Endodermal cell (in vitro differentiated cells): ENCODE measurements around the gene ZNF839. TPM values are rescaled to one million over a fixed set of nuclear protein-coding genes. Genes with fewer than 3 reads are reported as not detected.

Experiments
- DNase-seq: peaks from one replicate; pipeline ENCODE4 v3.0.0-alpha.2; 2017
- H3K27ac ChIP-seq: 2 replicates; pipeline ENCODE4 v1.5.1; 2013; ENCODE audit warnings: mild to moderate bottlenecking, low read depth, low read length, moderate library complexity
- H3K27me3 ChIP-seq: 2 replicates; pipeline ENCODE4 v1.6.1; 2013; ENCODE audit warnings: mild to moderate bottlenecking, low read length, moderate library complexity; ENCODE audit not compliant: insufficient read depth, control insufficient read depth, poor library complexity, severe bottlenecking
- H3K36me3 ChIP-seq: 2 replicates; pipeline ENCODE4 v1.7.0; 2013; ENCODE audit warnings: mild to moderate bottlenecking, low read length, moderate library complexity; ENCODE audit not compliant: control insufficient read depth, insufficient read depth
- H3K4me1 ChIP-seq: one replicate; pipeline ENCODE4 v1.7.0; 2013; ENCODE audit warnings: low read length; ENCODE audit not compliant: control insufficient read depth, insufficient read depth
- H3K4me3 ChIP-seq: 2 replicates; pipeline ENCODE4 v1.5.1; 2013; ENCODE audit warnings: mild to moderate bottlenecking, low read length, moderate library complexity
- H3K9ac ChIP-seq: 2 replicates; pipeline ENCODE4 v1.6.1; 2013; ENCODE audit warnings: mild to moderate bottlenecking, low read length, moderate library complexity; ENCODE audit not compliant: poor library complexity, severe bottlenecking; ENCODE audit errors: extremely low read depth
- H3K9me3 ChIP-seq: 2 replicates; pipeline ENCODE4 v1.6.1; 2013; ENCODE audit warnings: mild to moderate bottlenecking, low read length, moderate library complexity; ENCODE audit not compliant: control insufficient read depth
- H3K27ac Mint-ChIP-seq: 2 replicates; pipeline ENCODE4 v1.8.0; 2020; ENCODE audit warnings: mixed read lengths
- H3K27me3 Mint-ChIP-seq: 2 replicates; pipeline ENCODE4 v1.8.0; 2021; ENCODE audit warnings: mild to moderate bottlenecking, mixed read lengths; ENCODE audit not compliant: insufficient read depth
- H3K36me3 Mint-ChIP-seq: 2 replicates; pipeline ENCODE4 v1.8.0; 2020; ENCODE audit warnings: low read depth, mixed read lengths
- H3K4me1 Mint-ChIP-seq: 2 replicates; pipeline ENCODE4 v1.8.0; 2020; ENCODE audit warnings: mixed read lengths
- H3K4me3 Mint-ChIP-seq: 2 replicates; pipeline ENCODE4 v1.8.0; 2020; ENCODE audit warnings: mild to moderate bottlenecking, moderate library complexity, mixed read lengths
- H3K9me3 Mint-ChIP-seq: 2 replicates; pipeline ENCODE4 v1.8.0; 2020; ENCODE audit warnings: mild to moderate bottlenecking, mixed read lengths
- WGBS, 2 experiments: methylation state at CpG; one replicate each; pipeline versions ENCODE4 v1.1.5 to v1.1.7; 2013; ENCODE audit warnings: missing lambda C conversion rate in 2 of 2, mixed read lengths in 1 of 2; ENCODE audit not compliant: insufficient coverage in 1 of 2, insufficient read length in 1 of 2; 5-methylcytosine and 5-hydroxymethylcytosine counted together
- total RNA-seq, 2 donors: library from RNA; stranded (reverse); fragmentation: NEBNext Ultra II Directional in 1 of 2; extraction: Animal tissue kit (Norgen Biotek cat#: 25700) in 1 of 2; gene quantifications; 2 replicates in 1 of 2; 3 replicates in 1 of 2; pipeline ENCODE4 v1.2.1, GENCODE V29; 2021
- TF ChIP-seq, protein P1 (sequence below): fragments of 200-600 bp; sonication (generic); conservative IDR thresholded peaks from 2 replicates; pipeline ENCODE4 v1.5.0; 2021; ENCODE audit warnings: antibody characterized with exemption, mild to moderate bottlenecking

ZNF839 gene
- total RNA-seq, 2 donors from 2014 or later: 16.5 to 19.1 TPM

- no peak overlapping the region for H3K27ac Mint-ChIP-seq
Measured at GRCh38 chr14:102344485-102344884, 24.9 kb downstream of the ZNF839 start.

DNA sequence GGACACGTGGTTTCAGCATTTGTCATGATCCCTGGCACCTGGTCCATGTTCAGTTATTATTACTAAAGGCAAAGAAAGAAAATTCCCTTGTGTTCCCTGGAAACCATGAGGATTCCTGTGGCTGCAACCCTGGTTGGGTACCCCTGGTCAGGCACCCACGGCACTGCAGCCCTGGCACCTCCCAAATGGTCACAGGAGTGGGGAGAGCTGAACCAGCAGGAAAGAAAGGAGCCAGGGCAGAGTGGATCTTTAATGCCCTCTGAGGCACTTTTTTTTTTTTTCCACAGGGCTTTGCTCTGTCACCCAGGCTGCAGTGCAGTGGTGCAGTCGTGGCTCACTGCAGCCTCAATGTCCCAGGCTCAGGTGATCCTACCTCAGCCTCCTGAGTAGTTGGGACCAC is 25.7 kb downstream of the ZNF839 start:
- H3K27ac Mint-ChIP-seq: peak overlapping the region; percentile 52
- no peak overlapping the region for H3K4me3 ChIP-seq
- peaks cover 39% of the 10 kb centered on the region for H3K36me3 ChIP-seq
- no peaks in the 10 kb centered on the region for H3K4me1 Mint-ChIP-seq
- DNase-seq: no peak
- H3K9me3 ChIP-seq: no peaks in the 10 kb centered on the region
- peaks cover 68% of the 10 kb centered on the region for H3K36me3 Mint-ChIP-seq
- no peaks in the 10 kb centered on the region for H3K4me1 ChIP-seq
- TF ChIP-seq, protein P1, sequence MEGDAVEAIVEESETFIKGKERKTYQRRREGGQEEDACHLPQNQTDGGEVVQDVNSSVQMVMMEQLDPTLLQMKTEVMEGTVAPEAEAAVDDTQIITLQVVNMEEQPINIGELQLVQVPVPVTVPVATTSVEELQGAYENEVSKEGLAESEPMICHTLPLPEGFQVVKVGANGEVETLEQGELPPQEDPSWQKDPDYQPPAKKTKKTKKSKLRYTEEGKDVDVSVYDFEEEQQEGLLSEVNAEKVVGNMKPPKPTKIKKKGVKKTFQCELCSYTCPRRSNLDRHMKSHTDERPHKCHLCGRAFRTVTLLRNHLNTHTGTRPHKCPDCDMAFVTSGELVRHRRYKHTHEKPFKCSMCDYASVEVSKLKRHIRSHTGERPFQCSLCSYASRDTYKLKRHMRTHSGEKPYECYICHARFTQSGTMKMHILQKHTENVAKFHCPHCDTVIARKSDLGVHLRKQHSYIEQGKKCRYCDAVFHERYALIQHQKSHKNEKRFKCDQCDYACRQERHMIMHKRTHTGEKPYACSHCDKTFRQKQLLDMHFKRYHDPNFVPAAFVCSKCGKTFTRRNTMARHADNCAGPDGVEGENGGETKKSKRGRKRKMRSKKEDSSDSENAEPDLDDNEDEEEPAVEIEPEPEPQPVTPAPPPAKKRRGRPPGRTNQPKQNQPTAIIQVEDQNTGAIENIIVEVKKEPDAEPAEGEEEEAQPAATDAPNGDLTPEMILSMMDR: no peak
- H3K9ac ChIP-seq: no peak overlapping the region
- H3K27me3 Mint-ChIP-seq: no peaks in the 10 kb centered on the region
- no peak overlapping the region for H3K4me3 Mint-ChIP-seq
- no peaks in the 10 kb centered on the region for H3K27me3 ChIP-seq
- WGBS, 2 experiments: 93% methylated on average over 3 of the region's 3 CpGs
- H3K9me3 Mint-ChIP-seq: no peaks in the 10 kb centered on the region
- H3K27ac ChIP-seq: no peak overlapping the region

More at GRCh38 chr14:102344485-102344884, 24.9 kb downstream of the ZNF839 start:
- H3K9ac ChIP-seq: no peak overlapping the region
- no peaks in the 10 kb centered on the region for H3K4me1 ChIP-seq
- H3K9me3 Mint-ChIP-seq: no peaks in the 10 kb centered on the region
- no peak for DNase-seq
- H3K9me3 ChIP-seq: no peaks in the 10 kb centered on the region
- H3K27me3 ChIP-seq: no peaks in the 10 kb centered on the region
- peaks cover 32% of the 10 kb centered on the region for H3K36me3 ChIP-seq
- no peaks in the 10 kb centered on the region for H3K4me1 Mint-ChIP-seq
- H3K4me3 Mint-ChIP-seq: no peak overlapping the region
- H3K36me3 Mint-ChIP-seq: peaks cover 61% of the 10 kb centered on the region
- no peaks in the 10 kb centered on the region for H3K27me3 Mint-ChIP-seq
- H3K4me3 ChIP-seq: no peak overlapping the region
- 94 to 96% methylated on average over 4 to 5 of the region's 5 CpGs for WGBS, 2 experiments
- H3K27ac ChIP-seq: no peak overlapping the region
- TF ChIP-seq, protein P1: no peak

DNA sequence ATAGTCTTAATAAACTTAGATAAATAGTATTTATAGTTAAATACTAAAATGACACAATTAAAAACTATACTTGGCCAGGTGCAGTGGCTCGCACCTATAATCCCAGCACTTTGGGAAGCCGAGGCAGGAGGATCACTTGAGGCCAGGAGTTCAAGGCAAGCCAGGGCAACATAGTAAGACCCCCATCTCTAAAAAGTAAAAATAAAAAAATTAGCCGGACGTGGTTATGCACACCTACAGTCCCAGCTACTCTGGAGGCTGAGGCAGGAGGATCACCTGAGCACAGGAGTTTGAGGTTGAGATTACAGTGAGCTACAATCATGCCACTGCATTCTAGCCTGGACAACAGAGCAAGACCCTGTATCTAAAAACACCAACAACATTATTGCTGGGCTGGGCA is 27.1 kb downstream of the ZNF839 start:
- WGBS, 2 experiments: 94 to 100% methylated on average over 3 to 4 of the region's 4 CpGs
- H3K9ac ChIP-seq: no peak overlapping the region
- no peaks in the 10 kb centered on the region for H3K4me1 ChIP-seq
- no peaks in the 10 kb centered on the region for H3K4me1 Mint-ChIP-seq
- no peak overlapping the region for H3K4me3 Mint-ChIP-seq
- no peaks in the 10 kb centered on the region for H3K27me3 Mint-ChIP-seq
- H3K9me3 Mint-ChIP-seq: no peaks in the 10 kb centered on the region
- no peak overlapping the region for H3K27ac ChIP-seq
- peaks cover 43% of the 10 kb centered on the region for H3K36me3 ChIP-seq
- no peak overlapping the region for H3K4me3 ChIP-seq
- no peak for DNase-seq
- TF ChIP-seq, protein P1: no peak
- H3K36me3 Mint-ChIP-seq: peaks cover 62% of the 10 kb centered on the region
- no peak overlapping the region for H3K27ac Mint-ChIP-seq
- no peaks in the 10 kb centered on the region for H3K9me3 ChIP-seq
- no peaks in the 10 kb centered on the region for H3K27me3 ChIP-seq
